IgD-negative memory B cell (primary cell): ENCODE results near the gene IL20RB. TPM values are rescaled to one million over a fixed set of nuclear protein-coding genes. Genes with fewer than 3 reads are reported as not detected.
"Not testable (repeated sequence)": the region's sequence is repeated elsewhere in the genome, so short reads cannot be mapped to it uniquely, and the experiment has no call there.

Source experiments
- H3K27ac Mint-ChIP-seq, 3 donors: one replicate each; pipeline ENCODE4 v1.8.0; 2020 to 2022; ENCODE audit warnings: mild to moderate bottlenecking in 3 of 3, mixed read lengths in 3 of 3, moderate library complexity in 1 of 3
- H3K27me3 Mint-ChIP-seq: one replicate; pipeline ENCODE4 v1.8.0; 2021; ENCODE audit warnings: mixed read lengths
- H3K36me3 Mint-ChIP-seq: one replicate; pipeline ENCODE4 v1.8.0; 2020; ENCODE audit warnings: mild to moderate bottlenecking, mixed read lengths
- H3K4me1 Mint-ChIP-seq, 3 donors: one replicate each; pipeline ENCODE4 v1.8.0; 2020 to 2022; ENCODE audit warnings: mixed read lengths in 3 of 3, mild to moderate bottlenecking in 1 of 3
- H3K4me3 Mint-ChIP-seq, 4 donors: one replicate each; pipeline ENCODE4 v1.8.0; 2020 to 2022; ENCODE audit warnings: mild to moderate bottlenecking in 4 of 4, mixed read lengths in 4 of 4, moderate library complexity in 3 of 4
- H3K9me3 Mint-ChIP-seq, 3 donors: one replicate each; pipeline ENCODE4 v1.8.0; 2020 to 2021; ENCODE audit warnings: mixed read lengths in 3 of 3, mild to moderate bottlenecking in 1 of 3
- polyA plus RNA-seq: library from polyadenylated mRNA; unstranded; fragments of 300-500 nt; fragmentation: Illumina TruSeq; gene quantifications from one replicate; pipeline ENCODE4 v1.2.3, GENCODE V29; 2021

Gene IL20RB
- polyA plus RNA-seq, 1 donor from 2014 or later: not detected

DNA sequence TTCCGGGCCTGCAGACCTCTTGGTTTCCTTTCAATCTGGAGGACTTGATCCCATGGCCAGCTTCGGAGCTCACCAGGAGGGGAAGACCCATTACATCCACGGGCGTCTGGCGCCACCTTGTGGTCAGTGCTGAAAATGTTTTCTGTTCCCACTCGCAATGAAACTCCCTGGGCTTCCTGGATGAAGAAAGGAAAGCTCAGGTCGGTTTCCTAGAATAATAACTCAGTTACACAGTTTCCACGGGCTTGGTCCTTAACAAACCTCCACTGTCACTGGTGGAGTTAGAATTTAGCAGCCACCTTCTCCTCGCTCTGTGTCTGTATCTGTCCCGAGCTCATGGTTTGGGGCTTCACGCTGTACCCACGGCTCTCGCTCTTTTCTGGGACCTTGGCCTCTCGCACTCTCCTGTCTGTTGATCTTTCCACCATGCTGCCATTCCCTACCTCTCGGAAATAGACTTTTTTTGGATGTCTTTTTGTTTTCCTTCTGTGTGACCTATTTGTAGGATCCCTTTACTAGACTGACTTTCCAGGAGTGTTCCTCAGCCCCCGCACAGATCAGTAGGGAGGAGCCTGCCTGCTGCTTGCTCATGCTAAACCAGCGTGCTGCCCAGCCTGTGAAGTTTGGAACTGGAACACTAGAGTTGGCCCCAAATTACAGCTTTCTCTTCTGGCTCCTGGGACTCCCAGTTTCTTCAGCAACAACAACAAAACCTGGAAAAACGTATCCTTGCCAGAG, 56.3 kb downstream of the IL20RB start:
- Mint-ChIP-seq H3K9me3 (no peaks in the 10 kb centered on the region), H3K4me1 (peaks cover 5 to 7% (median 6%) of the 10 kb centered on the region in 3 donors), H3K27ac (peak overlapping the region in 1 of 3 donors; percentile 28), H3K27me3 (peaks cover 2% of the 10 kb centered on the region), H3K4me3 (peak overlapping the region; percentile 3 to 91 (median 54)), H3K36me3 (no peaks in the 10 kb centered on the region)

GRCh38 chr3:137017316-137017715, 59.5 kb downstream of the IL20RB start:
- H3K4me3 Mint-ChIP-seq, H3K27me3 Mint-ChIP-seq, H3K36me3 Mint-ChIP-seq, H3K4me1 Mint-ChIP-seq, H3K27ac Mint-ChIP-seq, H3K9me3 Mint-ChIP-seq: not testable (repeated sequence)

DNA sequence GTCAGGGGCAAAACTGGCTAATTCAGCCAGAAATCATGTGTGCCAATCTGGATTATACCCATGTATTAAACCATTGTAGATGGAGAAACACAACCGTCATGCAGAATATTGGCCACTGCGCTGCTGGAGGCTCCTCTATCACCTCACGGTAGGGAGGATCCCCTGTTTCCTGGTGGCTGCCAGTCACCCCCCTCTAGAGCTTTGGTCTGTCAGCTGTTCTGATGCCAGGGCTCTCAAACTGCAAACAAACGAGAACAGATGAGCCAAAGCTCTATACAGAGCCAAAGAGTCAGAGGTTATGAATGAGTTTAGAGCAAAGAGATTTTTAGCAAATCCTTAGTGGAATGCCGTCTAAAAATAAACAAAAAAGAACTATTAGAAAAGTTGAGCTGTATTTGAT, 62.5 kb downstream of the IL20RB start:
- H3K4me1 Mint-ChIP-seq: no peaks in the 10 kb centered on the region
- no peaks in the 10 kb centered on the region for H3K9me3 Mint-ChIP-seq
- H3K36me3 Mint-ChIP-seq: peaks cover 2% of the 10 kb centered on the region
- H3K4me3 Mint-ChIP-seq: no peak overlapping the region
- peaks cover 5% of the 10 kb centered on the region for H3K27me3 Mint-ChIP-seq
- no peak overlapping the region for H3K27ac Mint-ChIP-seq

DNA sequence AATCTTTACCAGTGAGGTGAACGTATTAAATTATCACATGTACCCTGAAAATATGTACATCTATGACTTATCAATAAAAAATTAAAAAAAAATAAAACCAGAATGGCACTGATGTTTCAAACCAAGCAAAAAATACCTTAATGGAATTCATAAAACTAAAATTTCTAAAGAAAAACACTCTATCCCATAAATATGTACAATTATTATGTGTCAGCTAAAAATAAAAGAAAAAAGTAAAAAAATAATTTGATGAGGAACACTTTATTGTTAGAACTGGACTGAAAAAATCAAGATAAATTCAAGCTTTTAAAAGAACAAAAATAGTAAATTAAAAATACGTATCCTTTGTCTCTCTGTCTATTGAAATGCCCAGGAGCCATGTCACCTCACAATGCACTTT, 63.1 kb downstream of the IL20RB start:
- Mint-ChIP-seq H3K9me3 (no peaks in the 10 kb centered on the region), H3K27ac (no peak overlapping the region), H3K4me1 (no peaks in the 10 kb centered on the region), H3K4me3 (no peak overlapping the region), H3K27me3 (peaks cover 6% of the 10 kb centered on the region), H3K36me3 (peaks cover 2% of the 10 kb centered on the region)

GRCh38 chr3:137024348-137024747, 66.6 kb downstream of the IL20RB start:
- Mint-ChIP-seq H3K36me3 (peaks cover 2% of the 10 kb centered on the region), H3K27me3 (peaks cover 9% of the 10 kb centered on the region)

GRCh38 chr3:137026701-137027100, 68.9 kb downstream of the IL20RB start:
- H3K27me3 Mint-ChIP-seq: peaks cover 10% of the 10 kb centered on the region
- H3K4me3 Mint-ChIP-seq: no peak overlapping the region
- no peaks in the 10 kb centered on the region for H3K9me3 Mint-ChIP-seq
- no peaks in the 10 kb centered on the region for H3K4me1 Mint-ChIP-seq
- peaks cover 2% of the 10 kb centered on the region for H3K36me3 Mint-ChIP-seq
- peak overlapping the region in 1 of 3 donors; percentile 20 for H3K27ac Mint-ChIP-seq

More at GRCh38 chr3:137024348-137024747, 66.6 kb downstream of the IL20RB start:
- no peak overlapping the region for H3K4me3 Mint-ChIP-seq
- H3K27ac Mint-ChIP-seq: no peak overlapping the region
- no peaks in the 10 kb centered on the region for H3K4me1 Mint-ChIP-seq
- no peaks in the 10 kb centered on the region for H3K9me3 Mint-ChIP-seq

DNA sequence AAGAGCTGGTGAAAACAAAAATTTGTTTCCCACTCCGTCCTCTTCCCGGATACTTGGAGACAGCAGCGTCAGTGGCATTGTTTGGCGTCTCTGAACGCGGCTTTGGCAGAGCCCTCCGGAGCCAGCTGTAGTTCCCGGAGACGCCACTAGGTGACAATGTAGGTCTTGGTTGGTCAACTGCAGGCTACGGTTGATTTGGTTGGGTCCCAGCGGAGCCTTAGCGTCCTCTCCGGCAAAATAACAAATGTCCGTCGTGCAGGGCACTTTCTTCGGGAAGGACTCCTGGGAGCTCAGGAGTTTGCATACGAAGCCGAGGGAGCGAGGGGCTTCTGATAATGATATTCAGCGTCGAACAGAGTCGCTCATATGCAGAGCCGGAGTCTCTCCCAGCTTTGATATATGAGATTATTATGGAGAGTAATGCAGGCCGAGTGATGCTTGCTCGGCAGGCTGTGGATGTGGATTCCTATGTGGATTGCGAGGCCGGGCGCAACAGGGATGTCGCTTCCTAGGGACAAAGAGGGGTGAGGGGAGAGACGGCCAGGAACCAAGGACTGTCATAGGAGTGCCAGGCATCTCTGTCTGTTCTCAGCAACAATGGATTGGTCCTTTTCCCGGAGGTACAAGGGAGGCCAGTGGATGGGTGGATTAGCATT, 74.8 kb downstream of the IL20RB start:
- Mint-ChIP-seq H3K36me3 (no peaks in the 10 kb centered on the region), H3K4me3 (peak overlapping the region in 2 of 4 donors; percentile 47 to 86), H3K27me3 (peaks cover 29% of the 10 kb centered on the region), H3K9me3 (no peaks in the 10 kb centered on the region), H3K27ac (peak overlapping the region in 1 of 3 donors; percentile 36), H3K4me1 (peaks cover 5 to 9% (median 7%) of the 10 kb centered on the region in 3 donors)

DNA sequence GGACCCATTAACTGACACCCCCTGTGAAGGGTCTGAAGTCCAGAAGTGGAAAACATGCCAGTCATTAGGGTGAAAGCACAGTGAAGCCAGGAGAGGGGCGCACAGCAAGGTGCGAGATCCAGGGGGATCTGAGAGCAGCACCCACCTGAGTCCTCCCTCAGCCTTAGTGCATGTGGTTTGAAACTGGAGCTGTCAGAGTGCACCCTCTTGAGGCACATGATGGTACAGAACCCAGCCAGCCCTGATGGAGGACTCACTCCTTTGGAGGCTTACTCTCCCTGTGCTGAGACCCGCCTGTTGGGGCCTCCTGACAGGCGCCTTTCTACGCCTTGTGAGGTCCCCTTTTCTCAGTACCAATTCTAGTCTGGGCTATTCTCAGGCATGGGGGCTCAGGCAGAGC, 77.8 kb downstream of the IL20RB start:
- H3K27ac Mint-ChIP-seq: no peak overlapping the region
- peaks cover 5 to 9% (median 7%) of the 10 kb centered on the region in 3 donors for H3K4me1 Mint-ChIP-seq
- peaks cover 31% of the 10 kb centered on the region for H3K27me3 Mint-ChIP-seq
- no peak overlapping the region for H3K4me3 Mint-ChIP-seq
- no peaks in the 10 kb centered on the region for H3K36me3 Mint-ChIP-seq
- no peaks in the 10 kb centered on the region for H3K9me3 Mint-ChIP-seq

DNA sequence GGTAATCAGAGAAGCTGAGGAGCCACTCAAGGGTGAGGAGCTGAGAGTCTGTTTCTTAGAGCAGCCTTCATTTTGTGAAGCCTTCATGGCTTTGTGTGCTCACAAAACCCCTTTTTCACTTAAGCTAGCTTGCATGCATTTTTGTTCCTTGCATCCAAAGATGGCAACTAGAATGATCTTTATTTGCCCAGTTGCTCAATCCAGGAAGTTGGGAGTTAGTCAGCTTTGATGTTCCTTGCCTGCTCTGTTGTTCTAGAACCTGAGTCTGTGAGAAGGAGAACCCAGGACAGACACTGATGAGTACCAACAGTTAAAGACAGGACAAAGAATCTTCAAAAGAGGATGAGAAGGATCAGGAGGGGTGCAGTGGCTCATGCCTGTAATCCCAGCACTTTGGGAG, 81.8 kb downstream of the IL20RB start:
- Mint-ChIP-seq H3K4me1 (no peaks in the 10 kb centered on the region), H3K4me3 (no peak overlapping the region)

GRCh38 chr3:137041251-137041650, 83.5 kb downstream of the IL20RB start:
- Mint-ChIP-seq H3K36me3 (no peaks in the 10 kb centered on the region), H3K9me3 (no peaks in the 10 kb centered on the region), H3K27me3 (peaks cover 18% of the 10 kb centered on the region), H3K4me1 (no peaks in the 10 kb centered on the region), H3K4me3 (no peak overlapping the region), H3K27ac (no peak overlapping the region)

More for the DNA sequence above, 81.8 kb downstream of the IL20RB start:
- H3K27ac Mint-ChIP-seq: peak overlapping the region in 1 of 3 donors; percentile 28
- no peaks in the 10 kb centered on the region for H3K9me3 Mint-ChIP-seq
- H3K27me3 Mint-ChIP-seq: peaks cover 16% of the 10 kb centered on the region
- no peaks in the 10 kb centered on the region for H3K36me3 Mint-ChIP-seq

GRCh38 chr3:137041686-137042085, 83.9 kb downstream of the IL20RB start:
- Mint-ChIP-seq H3K4me1 (no peaks in the 10 kb centered on the region), H3K36me3 (no peaks in the 10 kb centered on the region), H3K27ac (no peak overlapping the region), H3K4me3 (no peak overlapping the region), H3K27me3 (peaks cover 22% of the 10 kb centered on the region), H3K9me3 (no peaks in the 10 kb centered on the region)

DNA sequence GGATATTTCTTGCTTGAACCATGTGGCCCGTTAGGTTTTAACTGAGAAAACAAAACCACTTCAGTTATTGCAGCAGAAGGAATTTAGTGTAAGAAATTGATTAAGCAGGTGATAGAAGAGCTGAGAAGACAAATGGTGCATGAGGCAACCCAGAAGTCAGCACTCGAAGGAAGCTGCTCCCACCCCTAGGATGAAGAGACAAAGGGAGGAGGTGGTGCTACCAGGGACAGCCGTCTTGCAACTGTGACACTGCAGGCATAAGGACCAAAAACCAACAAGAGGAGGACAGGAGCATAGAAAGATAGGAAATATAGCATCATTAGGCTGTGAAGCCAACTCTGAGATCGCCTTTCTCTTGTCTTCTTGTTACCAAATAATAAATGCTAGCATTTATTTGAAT, 89.0 kb downstream of the IL20RB start:
- Mint-ChIP-seq H3K9me3 (no peaks in the 10 kb centered on the region), H3K27me3 (peaks cover 24% of the 10 kb centered on the region), H3K36me3 (no peaks in the 10 kb centered on the region), H3K27ac (no peak overlapping the region), H3K4me1 (no peaks in the 10 kb centered on the region), H3K4me3 (no peak overlapping the region)

DNA sequence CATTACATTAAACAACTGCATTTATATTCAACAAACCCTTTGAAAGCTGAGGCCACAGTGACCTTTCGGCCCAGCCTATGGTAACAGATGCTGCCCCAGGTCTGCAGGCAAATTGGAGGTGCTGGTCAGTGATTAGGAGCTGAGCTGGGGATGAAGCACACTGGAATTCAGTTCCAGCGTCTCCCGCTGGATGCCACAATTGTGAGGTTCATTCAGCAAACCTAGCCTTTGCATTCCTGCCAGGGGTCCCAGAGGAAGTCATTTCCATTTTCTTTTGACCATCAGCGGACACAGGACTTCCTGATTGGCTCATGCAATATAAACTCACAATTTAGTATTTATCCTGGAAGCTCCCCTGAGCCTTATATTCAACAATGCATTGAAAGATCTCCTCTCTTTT, 89.5 kb downstream of the IL20RB start:
- Mint-ChIP-seq H3K4me1 (no peaks in the 10 kb centered on the region), H3K27ac (no peak overlapping the region), H3K9me3 (no peaks in the 10 kb centered on the region), H3K27me3 (peaks cover 24% of the 10 kb centered on the region), H3K4me3 (no peak overlapping the region), H3K36me3 (no peaks in the 10 kb centered on the region)

GRCh38 chr3:137050281-137050680, 92.5 kb downstream of the IL20RB start:
- Mint-ChIP-seq H3K36me3 (no peaks in the 10 kb centered on the region), H3K9me3 (no peaks in the 10 kb centered on the region), H3K27ac (no peak overlapping the region), H3K4me1 (no peaks in the 10 kb centered on the region), H3K27me3 (peaks cover 15% of the 10 kb centered on the region), H3K4me3 (no peak overlapping the region)

GRCh38 chr3:137052298-137052697, 94.5 kb downstream of the IL20RB start:
- H3K4me3 Mint-ChIP-seq: no peak overlapping the region
- H3K9me3 Mint-ChIP-seq: no peaks in the 10 kb centered on the region

More at GRCh38 chr3:137052298-137052697, 94.5 kb downstream of the IL20RB start:
- no peak overlapping the region for H3K27ac Mint-ChIP-seq
- H3K27me3 Mint-ChIP-seq: peaks cover 7% of the 10 kb centered on the region
- no peaks in the 10 kb centered on the region for H3K4me1 Mint-ChIP-seq
- no peaks in the 10 kb centered on the region for H3K36me3 Mint-ChIP-seq
